ENCODE results near the gene GOLPH3. TPM values are rescaled to one million over a fixed set of nuclear protein-coding genes. Genes with fewer than 3 reads are reported as not detected.

Gene GOLPH3
- polyA plus RNA-seq, 1 donor from 2014 or later = 75.8 TPM

GRCh38 chr5:32098291-32098690 lies 75.8 kb downstream of the GOLPH3 start:
- Histone ChIP-seq H2AFZ (ENCODE audit: low read depth, low read length) (no peak overlapping the region), H3K27me3 (ENCODE audit: insufficient read depth, low read depth, low read length) (no peaks in the 10 kb centered on the region), H3K9me2 (ENCODE audit: insufficient read depth, low read length) (no peaks in the 10 kb centered on the region), H3K27ac (ENCODE audit: low read length) (no peak overlapping the region), H3F3A (ENCODE audit: insufficient read depth, low read length, poor library complexity, severe bottlenecking) (no peaks in the 10 kb centered on the region), H3K9me3 (ENCODE audit: low read length) (no peaks in the 10 kb centered on the region), H3K9ac (ENCODE audit: low read length) (no peak overlapping the region), H3K4me3 (ENCODE audit: low read length) (no peak overlapping the region), H3K79me2 (replicated peaks; ENCODE audit: insufficient read depth, low read length) (no peaks in the 10 kb centered on the region), H3K4me2 (ENCODE audit: low read length) (no peak overlapping the region), H3K36me3 (ENCODE audit: insufficient read depth, low read length) (peaks cover 6% of the 10 kb centered on the region), H4K20me1 (ENCODE audit: insufficient read depth) (no peaks in the 10 kb centered on the region)
- TF ChIP-seq CTCF (IDR thresholded peaks at IDR 0.05; ENCODE audit: poor library complexity, severe bottlenecking) = no peak
- TF ChIP-seq POLR2AphosphoS5 (IDR thresholded peaks at IDR 0.05) = no peak
- TF ChIP-seq SMC3 (conservative IDR thresholded peaks at IDR 0.05; ENCODE audit: poor library complexity) = no peak
- no peak for TF ChIP-seq RAD21 (conservative IDR thresholded peaks at IDR 0.05)
- TF ChIP-seq MXI1 (conservative IDR thresholded peaks at IDR 0.05; ENCODE audit: poor library complexity, severe bottlenecking) = no peak
- no peak for TF ChIP-seq EP300 (conservative IDR thresholded peaks at IDR 0.05; ENCODE audit: poor library complexity, severe bottlenecking)
- no peak for TF ChIP-seq EZH2 (IDR thresholded peaks at IDR 0.05; ENCODE audit: borderline replicate concordance, insufficient read depth, low read length, poor library complexity, severe bottlenecking)
- no peak for TF ChIP-seq REST (IDR thresholded peaks at IDR 0.05; ENCODE audit: borderline replicate concordance)
- TF ChIP-seq TAF1 (IDR thresholded peaks at IDR 0.05; ENCODE audit: low read depth) = no peak

GRCh38 chr5:32096891-32097595 lies 77.1 kb downstream of the GOLPH3 start:
- Histone ChIP-seq H3K27ac (ENCODE audit: low read length) (no peak overlapping the region), H3K9ac (ENCODE audit: low read length) (no peak overlapping the region), H3K27me3 (ENCODE audit: insufficient read depth, low read depth, low read length) (no peaks in the 10 kb centered on the region), H3K79me2 (replicated peaks; ENCODE audit: insufficient read depth, low read length) (no peaks in the 10 kb centered on the region), H3K4me2 (ENCODE audit: low read length) (no peak overlapping the region), H3F3A (ENCODE audit: insufficient read depth, low read length, poor library complexity, severe bottlenecking) (no peaks in the 10 kb centered on the region), H4K20me1 (ENCODE audit: insufficient read depth) (no peaks in the 10 kb centered on the region), H3K9me2 (ENCODE audit: insufficient read depth, low read length) (no peaks in the 10 kb centered on the region), H3K4me3 (ENCODE audit: low read length) (no peak overlapping the region), H3K9me3 (ENCODE audit: low read length) (no peaks in the 10 kb centered on the region), H2AFZ (ENCODE audit: low read depth, low read length) (no peak overlapping the region), H3K36me3 (ENCODE audit: insufficient read depth, low read length) (no peaks in the 10 kb centered on the region)
- no peak for TF ChIP-seq POLR2AphosphoS5 (IDR thresholded peaks at IDR 0.05)
- TF ChIP-seq CTCF (IDR thresholded peaks at IDR 0.05; ENCODE audit: poor library complexity, severe bottlenecking) = no peak
- no peak for TF ChIP-seq TAF1 (IDR thresholded peaks at IDR 0.05; ENCODE audit: low read depth)

All from neural cell (in vitro differentiated cells).